GM20431 (cell line): ENCODE results near the gene ITSN1.

Experiments
- in situ Hi-C: fragments of 300-500 bp; cut with MseI, MboI; formaldehyde crosslinking; loops from one replicate; pipeline ENCODE4 v1.15.0; 2020; ENCODE audit warnings: low sequenced_read_pairs; ENCODE audit not compliant: unreplicated experiment

ITSN1 gene

DNA sequence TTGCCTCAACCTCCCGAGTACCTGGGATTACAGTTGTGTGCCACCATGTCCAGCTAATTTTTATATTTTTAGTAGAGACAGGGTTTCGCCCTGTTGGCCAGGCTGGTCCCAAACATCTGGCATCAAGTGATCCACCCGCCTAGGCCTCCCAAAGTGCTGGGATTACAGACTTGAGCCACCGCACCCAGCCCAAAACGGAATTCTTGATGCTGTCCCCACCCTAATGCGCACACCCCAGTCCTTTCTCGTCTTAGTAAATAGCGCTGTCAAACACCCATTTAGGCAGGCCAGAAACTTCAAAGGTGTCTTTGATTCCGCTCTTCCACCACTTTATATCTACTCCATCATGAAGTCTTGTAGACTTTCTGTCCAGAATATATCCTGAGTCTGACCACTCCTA, 35.1 kb downstream of the ITSN1 start:
- in situ Hi-C loops, result no loop called here

DNA sequence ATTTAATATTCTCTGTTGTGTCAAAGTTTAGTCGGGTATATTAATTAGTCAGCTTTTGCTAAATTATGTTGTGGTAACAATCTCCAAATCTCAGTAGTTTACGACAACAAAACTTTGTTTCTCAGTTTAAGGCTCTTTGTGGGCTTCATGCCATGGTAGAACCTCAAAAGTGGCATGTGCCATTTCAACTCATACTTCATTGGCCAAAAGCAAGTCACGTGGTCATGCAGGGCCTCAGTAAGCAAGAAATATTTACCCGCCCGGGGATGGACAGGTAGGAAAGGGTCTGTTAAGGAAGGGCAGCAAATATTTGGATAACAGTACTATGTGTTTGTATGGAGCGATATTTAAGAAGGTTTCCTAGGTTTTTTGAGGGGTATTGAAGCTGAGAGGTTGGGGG, 38.6 kb downstream of the ITSN1 start:
- in situ Hi-C loops, result no loop called here

DNA sequence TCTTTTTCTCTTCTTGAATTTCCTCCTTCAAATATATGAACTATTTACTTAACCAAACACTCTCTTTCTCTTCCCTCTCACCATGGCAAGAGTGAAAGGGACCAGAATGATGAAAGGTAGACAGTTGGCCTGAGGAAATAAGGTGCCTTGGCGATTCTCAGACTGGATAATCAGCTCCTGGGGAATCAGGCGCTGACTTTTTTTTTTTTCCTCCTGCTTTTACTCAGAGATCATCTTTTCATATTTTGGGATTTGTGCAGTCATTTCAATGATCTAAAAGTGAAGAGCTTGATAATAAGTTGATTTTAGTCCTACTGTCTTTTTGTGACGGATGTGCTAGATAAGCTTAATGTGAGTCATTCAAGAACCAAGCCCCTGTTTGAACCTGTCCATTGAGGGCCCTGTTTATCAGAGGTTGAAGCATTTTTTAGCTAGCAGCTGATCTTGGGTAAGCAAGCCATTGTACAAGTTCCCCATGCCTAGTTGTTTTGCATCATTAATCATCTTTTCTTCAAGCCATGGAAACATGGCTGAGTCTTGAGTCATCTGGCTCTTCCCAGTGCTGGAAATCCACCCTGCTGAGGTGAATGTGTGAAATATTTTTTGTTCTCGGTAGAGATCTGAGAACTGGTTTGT, 40.8 kb downstream of the ITSN1 start:
- in situ Hi-C loops, result no loop called here

DNA sequence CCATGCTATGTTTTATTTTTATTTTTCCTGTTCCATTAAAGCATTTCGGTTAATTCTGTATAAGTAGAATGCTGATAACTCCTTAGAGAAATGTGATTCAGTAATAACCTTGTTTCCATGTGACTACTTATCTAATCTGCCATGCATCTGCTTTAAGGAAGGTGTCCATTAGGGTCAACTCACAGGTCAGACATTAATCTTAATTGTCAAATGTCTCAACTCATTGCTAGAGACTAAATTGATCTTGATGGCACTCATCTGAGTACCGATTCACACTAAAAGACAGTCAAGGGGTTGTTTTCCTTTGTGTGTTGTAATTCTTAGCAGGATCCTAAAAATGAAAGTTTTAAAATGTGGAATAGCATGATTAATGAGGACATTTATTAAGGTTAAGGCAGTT, 41.8 kb downstream of the ITSN1 start:
- in situ Hi-C loops, result no loop called here

DNA sequence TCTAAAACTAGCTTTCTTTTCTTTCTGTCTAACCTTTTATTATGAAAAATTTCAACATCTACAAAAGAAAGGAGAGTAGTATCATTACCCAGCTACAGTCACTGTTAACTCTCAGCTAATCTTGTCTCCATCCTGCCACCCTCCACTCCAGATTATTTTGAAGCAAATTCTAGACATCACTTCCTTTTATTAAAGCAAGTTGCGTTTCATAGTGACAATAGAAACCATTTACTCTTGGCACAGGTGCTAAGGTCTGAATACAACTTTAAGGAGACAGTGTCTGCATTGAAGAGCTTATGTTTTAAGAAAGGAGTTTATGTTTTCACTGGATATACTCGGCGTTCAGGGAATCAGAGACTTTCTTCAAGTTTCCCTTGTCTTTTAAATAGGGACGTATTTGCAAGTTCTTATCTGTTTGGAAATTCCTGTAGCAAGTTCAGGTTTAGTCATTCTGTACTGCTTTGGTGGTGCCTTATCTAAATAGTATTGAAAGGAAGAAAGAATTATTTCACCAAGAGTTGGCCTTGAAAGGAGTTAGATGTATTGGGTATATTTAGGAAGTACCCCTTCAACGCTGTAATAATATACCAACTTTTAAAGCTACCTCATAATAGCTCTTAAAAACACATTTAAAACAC, 42.7 kb downstream of the ITSN1 start:
- in situ Hi-C loops, result no loop called here

DNA sequence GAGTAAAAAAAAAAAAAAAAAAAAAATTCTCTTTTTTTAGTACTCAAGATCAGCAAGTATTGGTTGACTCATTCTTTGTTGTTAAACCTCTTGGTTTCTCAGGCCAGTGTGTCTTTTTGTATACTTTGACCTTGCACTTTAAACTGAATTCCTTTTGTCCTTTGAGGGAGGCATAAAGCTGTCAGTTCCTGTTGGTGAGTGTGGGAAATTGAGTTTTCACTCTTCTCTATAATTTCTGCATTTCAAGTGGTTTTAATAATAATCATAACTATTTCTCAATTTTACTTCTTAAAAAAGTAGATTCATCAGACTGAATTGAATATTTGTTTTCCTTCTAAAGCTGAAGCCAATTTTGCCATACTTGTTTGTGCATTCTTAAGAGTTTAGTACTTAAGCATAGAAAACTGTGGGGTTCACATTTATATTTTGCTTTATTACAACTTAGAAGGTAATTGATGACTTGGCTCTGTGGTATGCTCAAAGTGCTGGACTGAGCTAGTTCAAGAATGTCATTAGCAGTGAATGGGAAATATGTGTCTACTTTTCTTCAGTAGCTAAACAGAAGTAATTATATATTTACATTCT, 43.4 kb downstream of the ITSN1 start:
- in situ Hi-C loops, result no loop called here

DNA sequence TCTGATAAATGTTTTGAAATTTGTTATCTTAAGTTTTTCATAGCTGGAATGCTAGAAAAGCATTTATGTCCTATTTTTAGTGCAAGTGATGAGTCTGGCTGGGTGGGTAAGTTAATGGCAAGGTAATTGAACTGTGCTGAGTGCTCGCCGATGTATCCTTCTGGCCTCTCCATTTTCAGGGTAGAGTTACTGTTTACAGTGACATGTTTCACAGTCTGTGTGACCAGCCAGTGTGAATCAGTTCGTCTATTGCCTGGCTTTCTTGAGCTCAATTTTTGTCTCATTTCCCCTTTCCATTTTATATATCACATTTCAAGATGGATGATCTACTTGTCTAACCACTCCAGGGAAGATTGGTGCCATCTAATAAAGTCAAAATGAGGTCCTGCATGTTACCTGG, 44.1 kb downstream of the ITSN1 start:
- in situ Hi-C loops, result no loop called here

DNA sequence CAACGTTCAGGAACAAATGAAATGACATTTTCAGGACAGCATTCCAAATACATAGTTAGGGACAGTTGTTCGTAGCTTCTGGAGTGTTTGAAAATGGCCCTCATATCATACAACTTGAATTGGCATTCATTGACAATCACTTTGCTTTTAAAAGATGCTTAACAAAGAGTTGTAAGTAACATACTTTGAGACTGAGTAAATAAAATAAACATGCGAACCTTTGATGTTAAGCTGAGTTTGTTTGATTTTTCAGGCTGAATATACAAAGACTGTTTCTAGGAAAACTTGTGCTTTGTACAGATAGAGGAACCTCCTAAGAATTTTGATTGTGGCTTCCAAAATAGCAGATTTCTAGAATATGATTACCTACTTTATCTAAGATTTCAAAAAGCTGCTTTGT, 45.3 kb downstream of the ITSN1 start:
- in situ Hi-C loops, result no loop called here

DNA sequence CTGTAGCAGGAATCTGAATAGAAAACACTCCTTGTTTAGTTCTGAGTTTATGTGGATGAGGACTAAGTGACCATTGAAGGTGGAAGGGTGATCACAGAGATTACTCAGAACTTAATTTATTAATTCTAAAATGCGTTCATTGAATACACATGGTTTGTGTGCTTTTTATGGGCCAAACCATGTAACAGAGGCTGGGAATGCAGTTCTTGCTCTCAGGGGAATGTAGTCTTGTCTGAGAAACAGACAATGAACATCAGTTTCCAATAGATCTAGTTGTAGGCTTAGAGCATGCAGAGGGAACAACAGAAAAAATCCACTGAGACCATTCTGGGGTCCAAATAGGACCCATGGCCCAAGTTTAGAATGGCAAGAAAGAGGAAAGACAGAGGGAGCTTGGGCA, 46.1 kb downstream of the ITSN1 start:
- in situ Hi-C loops, result no loop called here

DNA sequence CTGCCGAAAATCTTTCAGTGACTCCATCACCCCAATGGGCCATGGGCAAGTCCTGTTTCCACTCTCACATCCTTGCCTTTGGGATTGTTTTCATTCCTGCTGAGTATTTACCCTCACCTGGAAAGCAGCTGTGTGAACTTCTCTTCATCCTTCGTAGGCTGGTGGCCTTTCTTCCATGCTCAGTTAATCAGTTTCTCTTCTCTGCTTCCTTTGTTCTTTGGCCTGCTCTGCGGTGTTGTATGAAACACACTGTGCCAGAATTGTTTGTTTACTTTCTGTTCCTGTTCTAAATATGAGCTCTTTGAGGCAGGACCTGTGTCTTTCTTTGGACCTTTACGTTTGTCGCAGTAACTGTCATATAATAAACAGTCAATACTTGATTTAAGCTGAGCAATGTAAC, 48.6 kb downstream of the ITSN1 start:
- in situ Hi-C loops, result no loop called here

DNA sequence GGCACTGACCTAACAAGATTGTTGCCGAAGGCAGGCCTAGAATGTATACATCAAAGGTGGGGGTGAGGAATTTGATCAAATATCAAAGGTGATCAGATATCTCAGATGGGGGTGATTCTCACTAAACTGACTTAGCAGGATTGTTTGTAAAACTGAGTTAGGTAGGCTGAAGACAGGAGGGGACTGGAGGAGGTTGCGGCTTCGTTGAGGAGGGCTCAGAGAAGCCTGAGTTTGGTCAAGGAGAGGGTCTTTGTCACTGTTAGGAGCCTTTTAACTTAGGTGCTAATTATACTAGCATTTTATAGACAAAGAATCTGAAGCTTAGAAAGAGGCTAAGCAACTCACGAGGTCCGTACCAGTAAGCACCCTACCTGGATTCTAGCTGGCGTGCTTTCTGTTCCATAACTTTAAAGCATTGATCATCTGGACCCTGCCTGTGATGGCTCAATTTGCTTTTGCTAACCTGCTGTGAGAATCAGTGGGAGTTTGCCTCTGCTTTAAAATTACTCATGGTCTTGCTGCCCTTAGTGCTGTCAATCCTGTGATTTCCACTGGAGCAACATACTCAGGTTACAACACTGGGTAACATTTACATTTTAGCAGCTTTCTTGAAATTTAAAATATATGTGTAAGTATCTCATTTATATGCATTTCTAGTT, 49.8 kb downstream of the ITSN1 start:
- in situ Hi-C loops, result no loop called here

DNA sequence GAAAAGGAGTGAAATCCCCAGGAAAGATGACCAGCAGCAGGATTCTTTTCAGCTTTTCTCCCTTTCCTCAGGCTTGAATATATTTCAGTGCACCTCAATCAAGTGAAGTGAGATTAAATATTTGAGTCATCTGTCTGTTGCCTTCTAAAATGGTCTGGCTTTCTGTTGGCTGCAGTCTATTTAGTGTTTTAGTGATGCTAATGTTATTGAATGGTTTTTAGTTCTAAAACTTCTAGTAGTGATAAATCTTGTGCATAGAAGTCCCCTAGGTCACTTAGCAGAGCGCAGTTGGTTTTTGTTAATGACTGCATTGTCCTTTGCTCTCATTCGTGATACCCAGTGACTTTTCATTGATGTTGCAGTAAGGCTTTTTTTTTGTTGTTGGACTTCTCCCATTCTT, 53.5 kb downstream of the ITSN1 start:
- in situ Hi-C loops, result no loop called here

DNA sequence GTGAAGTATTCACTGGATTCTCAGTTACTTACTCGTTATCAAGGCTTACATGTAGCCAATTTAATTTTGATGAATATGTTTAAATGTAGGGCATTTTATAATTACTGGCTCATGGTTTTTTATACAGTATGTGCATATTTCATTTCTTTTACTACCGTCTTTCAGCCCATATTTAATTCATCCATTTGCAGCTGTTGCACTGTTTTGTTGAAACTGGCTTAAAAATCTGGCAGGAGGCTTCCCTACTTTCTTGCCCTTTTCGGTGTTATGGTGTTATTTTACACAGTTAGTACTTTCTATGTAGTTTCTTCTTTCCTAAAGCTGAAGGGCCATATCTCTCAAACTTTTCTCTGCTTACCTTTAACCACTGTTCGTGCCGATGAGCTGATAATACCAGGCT, 54.2 kb downstream of the ITSN1 start:
- in situ Hi-C loops, result no loop called here

DNA sequence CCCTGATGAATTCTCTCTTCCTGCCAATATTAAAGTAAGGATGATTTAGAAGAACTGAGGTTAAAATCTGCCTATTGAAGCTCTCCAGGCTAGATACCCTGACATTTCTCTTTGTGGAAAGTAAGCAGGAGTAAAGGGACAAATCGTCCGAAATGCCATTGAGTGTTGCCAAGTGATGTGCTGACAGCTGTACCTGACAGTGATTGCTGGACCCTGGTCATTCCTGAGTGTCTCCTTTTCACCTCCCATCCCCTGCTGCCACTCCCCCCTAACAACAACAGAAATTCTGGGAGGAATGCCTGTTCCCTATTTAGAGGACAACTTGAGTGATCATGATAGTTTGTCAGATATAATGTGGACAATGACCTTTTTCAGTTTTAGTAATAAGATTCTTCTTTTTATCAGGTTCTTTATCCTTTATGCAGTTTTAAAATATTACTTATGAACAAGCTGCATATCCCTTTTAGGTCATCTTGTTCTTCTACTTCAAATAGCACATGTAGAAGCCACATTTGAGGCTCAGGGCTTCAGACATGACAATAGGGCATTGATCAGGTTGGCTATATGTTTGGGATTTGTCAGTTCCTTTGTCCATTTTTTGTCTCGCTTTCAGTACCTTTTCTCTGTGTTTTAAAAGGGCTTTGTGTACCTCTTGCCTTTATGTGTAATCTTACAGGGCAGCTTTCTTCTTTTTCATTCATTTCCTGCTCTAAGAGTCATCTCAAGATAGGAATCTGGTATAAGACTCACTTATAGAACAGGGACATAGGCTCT, 56.0 kb downstream of the ITSN1 start:
- in situ Hi-C loops, result no loop called here

DNA sequence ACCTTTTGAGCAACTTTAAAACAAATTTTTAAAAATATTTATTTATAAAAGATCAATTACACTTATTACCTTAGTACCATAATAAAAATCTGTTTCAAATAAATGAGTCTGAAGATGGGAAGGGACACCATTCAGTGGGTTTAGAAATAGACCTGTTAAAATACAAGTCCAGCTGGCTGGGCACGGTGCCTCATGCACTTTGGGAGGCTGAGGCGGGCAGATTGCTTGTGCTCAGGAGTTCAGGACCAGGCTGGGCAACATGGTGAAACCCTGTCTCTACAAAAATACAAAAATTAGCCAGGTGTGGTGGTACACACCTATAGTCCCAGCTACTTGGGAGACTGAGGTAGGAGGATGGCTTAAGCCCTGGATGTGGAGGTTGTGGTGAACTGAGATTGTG, 57.0 kb downstream of the ITSN1 start:
- in situ Hi-C loops, result no loop called here

DNA sequence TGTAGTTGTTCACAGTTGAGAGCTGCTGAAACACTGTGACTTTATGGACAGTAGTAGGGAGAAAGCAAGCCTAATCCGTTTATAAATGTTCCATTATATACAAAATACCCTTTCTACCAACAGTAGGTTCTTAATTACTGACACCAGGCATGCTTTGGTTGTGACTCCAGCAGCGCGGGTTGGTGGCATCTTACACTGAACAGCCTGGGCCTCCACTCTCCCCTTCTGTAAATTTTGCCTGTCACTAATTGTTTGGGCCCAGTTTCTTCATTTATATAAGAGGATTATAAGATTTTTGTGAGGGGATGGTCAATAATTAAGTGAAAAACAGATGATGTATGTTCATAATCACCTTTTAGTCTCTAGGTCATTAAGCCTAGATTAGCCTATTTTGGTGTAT, 58.2 kb downstream of the ITSN1 start:
- in situ Hi-C loops, result no loop called here

DNA sequence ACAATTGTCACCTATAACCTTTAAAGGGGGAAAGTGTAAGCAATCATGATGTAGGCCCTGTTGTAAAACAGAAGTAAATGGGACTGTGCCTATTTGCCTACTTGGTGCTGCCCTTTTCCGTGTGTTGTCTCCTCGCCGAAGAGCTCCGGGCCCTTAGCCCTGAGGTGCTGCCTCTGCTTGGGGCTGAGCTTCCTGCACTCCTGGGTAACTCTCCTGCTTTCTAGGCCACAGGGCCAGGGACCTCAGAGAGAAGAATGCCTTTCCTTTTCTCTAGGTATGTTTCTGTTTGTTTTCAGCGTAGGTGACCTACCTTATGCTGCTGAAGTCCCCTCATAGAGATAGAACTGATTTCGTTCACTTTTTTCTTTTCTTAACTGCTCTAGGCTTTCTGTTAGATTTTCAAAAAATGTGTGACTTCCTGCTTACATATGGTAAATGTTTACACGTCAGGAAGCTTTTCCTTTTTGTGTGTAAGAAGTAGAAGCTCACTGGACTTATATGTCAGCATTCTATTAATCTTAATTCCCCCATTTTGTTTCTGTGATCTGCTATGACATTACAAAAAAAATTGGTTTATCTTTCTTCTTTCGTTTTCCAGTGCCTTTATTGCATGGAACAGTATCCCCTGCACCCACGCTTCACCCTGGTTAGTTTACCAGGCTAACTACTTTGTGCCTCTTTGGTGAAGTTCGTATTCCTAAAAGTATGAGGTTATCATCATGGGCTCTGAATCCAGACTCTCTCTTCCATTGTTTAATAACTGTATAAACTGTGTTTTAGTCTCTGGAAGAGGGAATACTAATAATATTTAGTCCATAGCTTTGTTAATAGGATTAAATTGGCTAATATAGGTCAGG, 61.7 kb downstream of the ITSN1 start:
- in situ Hi-C loops, result no loop called here

DNA sequence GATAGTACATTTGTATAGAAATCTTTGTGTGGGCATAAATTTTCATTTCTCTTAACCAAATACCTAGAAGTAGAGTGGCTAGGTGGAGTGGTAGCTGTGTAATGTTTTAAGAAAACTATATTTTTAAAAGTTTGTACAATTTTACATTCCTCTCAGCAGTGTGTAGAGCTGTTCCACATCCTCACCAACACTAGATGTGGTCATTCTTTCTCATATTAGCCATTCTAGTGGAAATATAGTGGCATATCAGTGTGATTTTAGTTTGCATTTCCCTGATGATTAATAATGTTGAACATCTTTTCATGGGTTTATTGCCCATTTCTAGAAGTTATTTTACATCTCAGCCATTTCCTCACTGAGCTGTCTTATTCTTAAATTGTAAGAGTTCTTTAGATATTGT, 65.5 kb downstream of the ITSN1 start:
- in situ Hi-C loops, result no loop called here

DNA sequence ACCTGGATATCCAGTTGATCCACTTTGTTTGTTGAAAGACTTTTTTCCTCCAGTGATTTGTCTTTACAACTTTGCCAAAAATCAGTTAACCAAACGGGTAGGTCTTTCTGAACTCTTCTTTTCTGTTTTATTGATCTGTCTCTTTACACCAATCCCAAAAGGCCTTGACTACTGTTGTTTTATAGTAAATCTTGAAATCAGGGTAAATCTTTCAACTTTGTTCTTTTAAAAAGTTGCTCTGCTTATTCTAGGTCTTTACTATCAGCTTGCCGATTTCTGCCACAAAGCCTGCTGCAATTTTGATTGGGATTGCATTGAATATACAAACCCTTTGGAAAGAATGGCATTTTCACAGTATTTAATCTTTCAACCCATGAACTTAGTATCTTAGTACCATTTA, 66.6 kb downstream of the ITSN1 start:
- in situ Hi-C loops, result no loop called here
